Measurements from ENCODE around the gene DUSP22.

DNA sequence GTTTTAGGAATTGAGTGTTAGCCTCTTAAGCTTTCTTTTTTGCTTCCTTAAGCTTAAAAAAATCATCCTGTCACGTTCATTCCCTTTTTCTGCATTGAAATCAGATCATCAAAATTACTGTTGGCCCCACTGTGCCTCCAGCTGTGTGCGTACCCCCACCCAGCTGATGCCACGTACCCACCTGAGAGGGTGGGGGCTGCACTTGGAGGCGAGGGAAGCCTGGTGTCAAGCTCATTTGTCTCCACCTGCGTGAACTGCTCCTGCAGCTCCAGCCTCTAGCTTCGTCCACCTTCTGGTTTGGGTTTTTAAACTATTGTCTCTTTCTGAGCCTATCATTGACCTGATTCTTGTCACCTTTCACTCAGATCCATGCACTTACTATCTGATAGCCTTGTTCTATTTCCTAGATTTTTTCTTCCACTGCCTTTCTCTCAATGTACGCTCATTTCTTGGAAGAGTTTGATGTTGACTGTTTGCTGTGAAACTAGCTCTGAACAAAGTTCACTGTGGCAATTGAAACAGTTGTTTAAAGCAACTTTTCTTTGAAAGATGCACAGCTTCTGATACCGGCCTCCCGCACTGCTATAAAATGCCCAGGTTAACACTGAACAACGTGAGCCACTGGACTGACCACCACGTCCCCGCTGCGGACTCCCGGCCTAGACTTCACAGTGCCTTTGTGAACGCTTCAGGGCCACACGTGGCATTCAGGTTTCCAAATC, 69.3 kb downstream of the DUSP22 start:
- TF ChIP-seq CTCF (IDR thresholded peaks at IDR 0.05; ENCODE audit: insufficient read depth, low read depth, low read length) = no peak
- TF ChIP-seq EZH2 (IDR thresholded peaks at IDR 0.05; ENCODE audit: insufficient read depth, low read length) = no peak
